Measurements from ENCODE around the gene DIMT1.

Gene DIMT1

GRCh38 chr5:62403411-62404250 is at the start of gene DIMT1:
TSS of gene DIMT1 (minus strand) at chr5:62403905. CDS start at chr5:62403772, 133 bp downstream.
- no peaks in the 10 kb centered on the region for H3K9me3 ChIP-seq (ENCODE audit: insufficient read depth, low read length)
- peak within 1 kb of the TSS; percentile 98 for H3K4me3 ChIP-seq (ENCODE audit: low read length)
- H3K9ac ChIP-seq (ENCODE audit: low read length): peak within 1 kb of the TSS; percentile 91
- H3K27me3 ChIP-seq (ENCODE audit: low read depth, low read length): no peaks in the 10 kb centered on the region
- peak within 1 kb of the TSS; percentile 74 for H3K27ac ChIP-seq (ENCODE audit: low read length)
- no peaks in the 10 kb centered on the region for H3K36me3 ChIP-seq (replicated peaks; ENCODE audit: low read depth, low read length)
- H4K20me1 ChIP-seq (ENCODE audit: insufficient read depth, low read length): no peaks in the 10 kb centered on the region
- H3K4me2 ChIP-seq (ENCODE audit: low read length): peak within 1 kb of the TSS; percentile 80
- H3K79me2 ChIP-seq (ENCODE audit: low read length): peaks cover 19% of the 10 kb centered on the region
- peaks cover 9% of the 10 kb centered on the region for H3K4me1 ChIP-seq (ENCODE audit: low read length)
- TF ChIP-seq EZH2phosphoT487 (IDR thresholded peaks at IDR 0.05; ENCODE audit: low read depth) (no peak), CTCF (IDR thresholded peaks at IDR 0.05; ENCODE audit: low read depth, low read length) (no peak)
- H2AFZ ChIP-seq (ENCODE audit: low read depth, low read length): peak within 1 kb of the TSS; percentile 93

- H3K9ac ChIP-seq (ENCODE audit: low read length): no peak overlapping the region
- no peaks in the 10 kb centered on the region for H3K4me1 ChIP-seq (ENCODE audit: low read length)
- no peaks in the 10 kb centered on the region for H3K79me2 ChIP-seq (ENCODE audit: low read length)
- TF ChIP-seq EZH2phosphoT487 (IDR thresholded peaks at IDR 0.05; ENCODE audit: low read depth): no peak
- no peak for TF ChIP-seq CTCF (IDR thresholded peaks at IDR 0.05; ENCODE audit: low read depth, low read length)
- H3K36me3 ChIP-seq (replicated peaks; ENCODE audit: low read depth, low read length): no peaks in the 10 kb centered on the region
- H3K4me3 ChIP-seq (ENCODE audit: low read length): no peak overlapping the region
- no peak overlapping the region for H3K4me2 ChIP-seq (ENCODE audit: low read length)
- no peaks in the 10 kb centered on the region for H4K20me1 ChIP-seq (ENCODE audit: insufficient read depth, low read length)
- H3K9me3 ChIP-seq (ENCODE audit: insufficient read depth, low read length): no peaks in the 10 kb centered on the region
- no peak overlapping the region for H3K27ac ChIP-seq (ENCODE audit: low read length)
- H3K27me3 ChIP-seq (ENCODE audit: low read depth, low read length): no peaks in the 10 kb centered on the region
- no peak overlapping the region for H2AFZ ChIP-seq (ENCODE audit: low read depth, low read length)
These were observed 46.6 kb upstream of the DIMT1 start for GRCh38 chr5:62450259-62450658.

GRCh38 chr5:62448528-62448927 is 44.8 kb upstream of the DIMT1 start:
- Histone ChIP-seq H2AFZ (ENCODE audit: low read depth, low read length) (no peak overlapping the region), H3K9ac (ENCODE audit: low read length) (no peak overlapping the region), H3K9me3 (ENCODE audit: insufficient read depth, low read length) (no peaks in the 10 kb centered on the region), H3K27ac (ENCODE audit: low read length) (no peak overlapping the region), H3K4me2 (ENCODE audit: low read length) (no peak overlapping the region), H3K79me2 (ENCODE audit: low read length) (no peaks in the 10 kb centered on the region), H4K20me1 (ENCODE audit: insufficient read depth, low read length) (no peaks in the 10 kb centered on the region), H3K4me3 (ENCODE audit: low read length) (no peak overlapping the region), H3K36me3 (replicated peaks; ENCODE audit: low read depth, low read length) (no peaks in the 10 kb centered on the region), H3K4me1 (ENCODE audit: low read length) (no peaks in the 10 kb centered on the region), H3K27me3 (ENCODE audit: low read depth, low read length) (no peaks in the 10 kb centered on the region)
- TF ChIP-seq EZH2phosphoT487 (IDR thresholded peaks at IDR 0.05; ENCODE audit: low read depth) (no peak), CTCF (IDR thresholded peaks at IDR 0.05; ENCODE audit: low read depth, low read length) (no peak)

GRCh38 chr5:62432621-62433064 is 28.9 kb upstream of the DIMT1 start:
- Histone ChIP-seq H3K36me3 (replicated peaks; ENCODE audit: low read depth, low read length) (no peaks in the 10 kb centered on the region), H3K27ac (ENCODE audit: low read length) (no peak overlapping the region), H3K9ac (ENCODE audit: low read length) (no peak overlapping the region), H4K20me1 (ENCODE audit: insufficient read depth, low read length) (0 out of 2 replicates have a peak, but pooled peaks cover 4% of the 10 kb centered on the region), H3K27me3 (ENCODE audit: low read depth, low read length) (no peaks in the 10 kb centered on the region), H3K4me1 (ENCODE audit: low read length) (no peaks in the 10 kb centered on the region), H3K4me3 (ENCODE audit: low read length) (no peak overlapping the region), H2AFZ (ENCODE audit: low read depth, low read length) (no peak overlapping the region), H3K79me2 (ENCODE audit: low read length) (peaks cover 63% of the 10 kb centered on the region), H3K4me2 (ENCODE audit: low read length) (no peak overlapping the region), H3K9me3 (ENCODE audit: insufficient read depth, low read length) (no peaks in the 10 kb centered on the region)
- no peak for TF ChIP-seq EZH2phosphoT487 (IDR thresholded peaks at IDR 0.05; ENCODE audit: low read depth)
- TF ChIP-seq CTCF (IDR thresholded peaks at IDR 0.05; ENCODE audit: low read depth, low read length): no peak

Measured in OCI-LY3 (cell line).